Heart right ventricle (tissue), 16 donors: ENCODE data around the gene WDFY1. TPM values are rescaled to one million over a fixed set of nuclear protein-coding genes. Genes with fewer than 3 reads are reported as not detected.

Experiments used
- ATAC-seq, 8 donors: fragments of 200-7000 bp; cut with Tn5 transposase; one replicate each; pipeline ENCODE4 v1.9.1; 2020; ENCODE audit warnings: mild to moderate bottlenecking in 8 of 8, moderate library complexity in 8 of 8, moderate number of reproducible peaks in 1 of 8
- DNase-seq, 2 donors: peaks; one replicate each; pipeline ENCODE4 v3.0.0-alpha.2; 2020
- H3K27ac ChIP-seq, 10 donors: fragments of 200-600 bp; sonication (generic) in 2 of 10; one replicate each; pipeline versions ENCODE4 v1.5.0 to v1.8.0; 2020 to 2022; ENCODE audit warnings: mild to moderate bottlenecking in 3 of 10
- H3K27me3 ChIP-seq, 7 donors: fragments of 200-600 bp; one replicate each; pipeline ENCODE4 v1.8.0; 2021 to 2022; ENCODE audit warnings: mild to moderate bottlenecking in 2 of 7
- H3K36me3 ChIP-seq, 9 donors: fragments of 200-600 bp; sonication (generic) in 1 of 9; one replicate each; pipeline versions ENCODE4 v1.5.0 to v1.8.0; 2020 to 2022; ENCODE audit warnings: mild to moderate bottlenecking in 2 of 9
- H3K4me1 ChIP-seq, 9 donors: fragments of 200-600 bp; sonication (generic) in 1 of 9; one replicate each; pipeline versions ENCODE4 v1.5.0 to v1.8.0; 2020 to 2022; ENCODE audit warnings: mild to moderate bottlenecking in 4 of 9
- H3K4me3 ChIP-seq, 10 donors: fragments of 200-600 bp; sonication (generic) in 2 of 10; one replicate each; pipeline versions ENCODE4 v1.5.0 to v1.8.0; 2020 to 2022; ENCODE audit warnings: mild to moderate bottlenecking in 7 of 10, moderate library complexity in 2 of 10
- H3K9me3 ChIP-seq, 11 donors: fragments of 200-600 bp in 10 of 11; sonication (generic) in 2 of 11; one replicate each; pipeline versions ENCODE4 v1.5.0 to v1.8.0; 2013 to 2022; ENCODE audit warnings: mild to moderate bottlenecking in 2 of 11, control low read depth in 1 of 11, moderate library complexity in 1 of 11
- WGBS, 2 donors: extraction: QIAGEN DNeasy Blood & Tissue Kit; methylation state at CpG; one replicate each; pipeline ENCODE4 v1.1.7; 2013; ENCODE audit warnings: inconsistent platforms in 1 of 2; 5-methylcytosine and 5-hydroxymethylcytosine counted together
- intact Hi-C, 10 donors: fragments of 100-400 bp; cut with DNase I; formaldehyde crosslinking; loops; one replicate each; pipeline versions ENCODE4 v1.11.1 to v1.14.2; 2022
- polyA plus RNA-seq, 2 donors: library from polyadenylated mRNA; stranded (reverse); fragments of 200-250 nt; gene quantifications; one replicate each; pipeline ENCODE4 v1.2.3, GENCODE V29; 2013
- total RNA-seq, 10 donors: library from RNA; stranded (reverse); fragmentation: NEBNext Ultra II Directional in 3 of 10; extraction: Animal tissue kit (Norgen Biotek cat#: 25700) in 3 of 10; gene quantifications; one replicate each; pipeline versions ENCODE4 v1.2.1 to v1.2.4, GENCODE V29; 2021 to 2023
- TF ChIP-seq, protein P1 (sequence below), 9 donors: fragments of 200-600 bp; sonication (generic) in 2 of 9; IDR thresholded peaks; one replicate each; pipeline versions ENCODE4 v1.5.0 to v1.8.0; 2021 to 2022; ENCODE audit warnings: antibody characterized with exemption in 9 of 9, mild to moderate bottlenecking in 5 of 9, moderate library complexity in 1 of 9
- donor health status: Arrhythmogenic right ventricular cardiomyopathy.
- donor health status: ischemic (EF 13 %, LVEDD 7.1; RV severe dilation, severe dysfunction).
- donor health status: healthy with polysubstance abuse.
- donor health status: DM: no; HTN: yes; CAD: no.
- donor health status: DM: no; HTN: no; CAD: no.
- donor health status: ischemic (EF 25% LVEDD 6.9; RV normal size, moderate dysfunction).
- donor health status: ischemic (EF 25% LVEDD 5.7; RV mildly dilated, moderate dysfunction).
- donor health status: healthy.
- donor health status: DM: yes; HTN: yes; CAD: no.
- donor health status: Ischemic cardiomyopathy.
- donor health status: ischemic (EF 35%, LVEDD 5.7; RV mildly dilated, moderate dysfunction).
- donor health status: nonischemic (EF 11% LVEDD 7.7; RV severe dilation, severe dysfunction).
- donor health status: DM: yes; HTN: yes; CAD: no.
- donor health status: PGD.
- donor health status: ischemic (EF 29% LVEDD 5.4; RV normal size, mild dysfunction).
- donor health status: nonischemic (EF 23%, LVEDD 6.1; RV moderate dilation, normal function).

WDFY1 gene
- total and polyA plus RNA-seq, 12 donors: 8.1 to 25.9 (median 14.3) TPM

DNA sequence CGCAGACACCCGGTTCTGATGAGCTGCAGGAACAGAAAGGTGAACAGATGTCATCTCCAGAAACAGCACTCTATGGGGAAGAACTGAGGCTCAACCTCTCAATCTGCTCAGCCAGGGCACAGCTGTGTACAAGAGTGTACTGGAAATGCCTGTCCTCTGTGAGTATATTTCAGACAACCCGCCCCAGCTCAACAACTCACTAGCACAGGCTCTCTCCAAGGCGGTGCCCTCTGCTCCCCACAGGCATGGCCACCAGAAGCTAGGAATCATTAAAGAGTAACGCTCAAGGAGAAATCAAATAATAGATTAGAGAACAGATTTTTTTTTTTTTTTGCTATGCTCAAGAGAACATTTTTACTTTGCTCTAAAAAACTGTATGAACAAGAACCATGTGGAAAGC lies 43.8 kb downstream of the WDFY1 start:
- Histone ChIP-seq H3K27ac (no peak overlapping the region), H3K27me3 (no peaks in the 10 kb centered on the region), H3K9me3 (no peaks in the 10 kb centered on the region), H3K4me3 (no peak overlapping the region), H3K36me3 (peaks cover 0 to 96% (median 23%) of the 10 kb centered on the region in 9 donors), H3K4me1 (peaks cover 0 to 8% (median 0%) of the 10 kb centered on the region in 9 donors)
- TF ChIP-seq, protein P1, sequence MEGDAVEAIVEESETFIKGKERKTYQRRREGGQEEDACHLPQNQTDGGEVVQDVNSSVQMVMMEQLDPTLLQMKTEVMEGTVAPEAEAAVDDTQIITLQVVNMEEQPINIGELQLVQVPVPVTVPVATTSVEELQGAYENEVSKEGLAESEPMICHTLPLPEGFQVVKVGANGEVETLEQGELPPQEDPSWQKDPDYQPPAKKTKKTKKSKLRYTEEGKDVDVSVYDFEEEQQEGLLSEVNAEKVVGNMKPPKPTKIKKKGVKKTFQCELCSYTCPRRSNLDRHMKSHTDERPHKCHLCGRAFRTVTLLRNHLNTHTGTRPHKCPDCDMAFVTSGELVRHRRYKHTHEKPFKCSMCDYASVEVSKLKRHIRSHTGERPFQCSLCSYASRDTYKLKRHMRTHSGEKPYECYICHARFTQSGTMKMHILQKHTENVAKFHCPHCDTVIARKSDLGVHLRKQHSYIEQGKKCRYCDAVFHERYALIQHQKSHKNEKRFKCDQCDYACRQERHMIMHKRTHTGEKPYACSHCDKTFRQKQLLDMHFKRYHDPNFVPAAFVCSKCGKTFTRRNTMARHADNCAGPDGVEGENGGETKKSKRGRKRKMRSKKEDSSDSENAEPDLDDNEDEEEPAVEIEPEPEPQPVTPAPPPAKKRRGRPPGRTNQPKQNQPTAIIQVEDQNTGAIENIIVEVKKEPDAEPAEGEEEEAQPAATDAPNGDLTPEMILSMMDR (IDR thresholded peaks at IDR 0.05): no peak
- intact Hi-C loops: loop anchor here in 1 of 10 donors (10.0 kb wide), 1 partner anchor 53 kb away; the partner anchor contains the start of gene MRPL44
- DNase-seq: no peak
- 76 to 82% methylated on average over 5 of the region's 5 CpGs for WGBS, 2 donors
- no peak for ATAC-seq

DNA sequence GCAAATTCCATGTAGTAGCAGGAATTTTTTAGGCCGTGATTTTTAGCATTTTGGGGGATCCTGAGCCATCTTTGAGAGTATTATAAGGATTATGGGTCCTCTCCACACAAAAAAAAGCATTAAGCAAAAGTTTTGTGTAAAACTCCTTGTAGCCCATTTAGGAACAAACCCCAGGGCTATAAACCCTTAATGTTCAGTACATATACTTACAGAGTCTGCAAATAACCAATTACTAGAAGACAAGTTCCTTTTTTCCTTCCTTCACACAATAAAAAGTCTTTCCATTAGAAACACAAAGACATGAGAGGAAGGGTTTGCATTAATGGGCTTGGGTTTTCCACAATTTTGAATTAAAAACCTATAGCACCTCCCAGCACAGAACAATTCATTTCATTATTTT lies 44.6 kb downstream of the WDFY1 start:
- peaks cover 0 to 98% (median 23%) of the 10 kb centered on the region in 9 donors for H3K36me3 ChIP-seq
- H3K4me1 ChIP-seq: peaks cover 0 to 8% (median 0%) of the 10 kb centered on the region in 9 donors
- DNase-seq: no peak
- intact Hi-C loops: loop anchor here in 1 of 10 donors (10.0 kb wide), 1 partner anchor 54 kb away; the partner anchor contains the start of gene MRPL44
- no peak for ATAC-seq
- no peaks in the 10 kb centered on the region for H3K9me3 ChIP-seq
- H3K27me3 ChIP-seq: no peaks in the 10 kb centered on the region
- 89 to 91% methylated on average over 1 of the region's 1 CpG for WGBS, 2 donors
- no peak overlapping the region for H3K27ac ChIP-seq
- TF ChIP-seq, protein P1 (IDR thresholded peaks at IDR 0.05): no peak
- no peak overlapping the region for H3K4me3 ChIP-seq

DNA sequence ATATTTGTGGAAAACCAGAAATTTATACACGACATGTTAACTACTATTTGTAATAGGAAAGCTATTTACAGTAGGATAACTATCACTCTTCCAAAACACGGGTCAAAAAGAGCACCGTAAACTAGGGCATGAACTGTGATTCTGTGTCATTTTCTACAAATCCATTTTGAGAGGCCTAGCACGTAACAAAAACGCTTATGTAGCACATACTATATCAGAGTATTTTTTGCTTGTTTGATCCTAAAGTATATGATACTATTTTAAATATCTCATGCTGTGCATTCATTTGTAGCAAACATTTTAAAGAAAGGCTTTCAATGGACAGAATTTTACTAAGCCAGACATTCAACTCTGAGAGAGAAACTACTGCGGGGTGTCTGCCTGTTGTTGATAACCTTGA lies 45.1 kb downstream of the WDFY1 start:
- intact Hi-C loops: loop anchor here in 1 of 10 donors (10.0 kb wide), 1 partner anchor 55 kb away; the partner anchor contains the start of gene MRPL44
- WGBS, 2 donors: 94 to 98% methylated on average over 6 of the region's 6 CpGs
- ATAC-seq (no peak), DNase-seq (no peak)
- Histone ChIP-seq H3K4me3 (no peak overlapping the region), H3K27me3 (no peaks in the 10 kb centered on the region), H3K27ac (no peak overlapping the region), H3K9me3 (no peaks in the 10 kb centered on the region), H3K4me1 (peaks cover 0 to 8% (median 0%) of the 10 kb centered on the region in 9 donors), H3K36me3 (peaks cover 0 to 98% (median 27%) of the 10 kb centered on the region in 9 donors)
- TF ChIP-seq, protein P1 (IDR thresholded peaks at IDR 0.05): no peak

DNA sequence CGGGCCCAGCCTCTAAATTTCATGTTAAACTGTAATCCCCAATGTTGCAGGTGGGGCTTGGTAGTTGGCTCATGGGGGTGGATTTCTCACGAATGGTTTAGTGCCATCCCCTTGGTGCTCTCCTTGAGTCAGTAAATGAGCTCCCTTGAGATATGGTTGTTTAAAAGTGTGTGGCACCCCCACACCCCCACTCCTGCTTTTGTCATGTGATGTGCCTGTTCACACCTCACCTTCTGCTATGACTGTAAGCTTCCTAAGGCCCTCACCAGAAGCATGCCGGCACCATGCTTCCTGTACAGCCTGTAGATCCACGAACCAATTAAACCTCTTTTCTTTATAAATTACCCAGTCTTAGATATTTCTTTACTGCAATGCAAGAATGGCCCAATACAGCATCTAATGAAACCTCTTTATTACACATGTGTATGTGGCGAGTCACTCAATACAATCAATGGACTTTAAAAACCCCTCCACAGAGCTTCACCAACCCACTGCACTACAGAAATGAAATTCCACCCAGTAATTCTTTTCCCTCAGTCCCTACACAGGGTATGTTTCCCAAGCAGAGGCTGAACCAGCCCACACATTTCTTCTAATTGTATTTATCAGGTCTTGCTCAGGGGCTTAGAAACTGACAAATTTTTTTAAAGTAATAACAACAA lies 47.3 kb downstream of the WDFY1 start:
- Histone ChIP-seq H3K27me3 (no peaks in the 10 kb centered on the region), H3K4me1 (peaks cover 0 to 8% (median 0%) of the 10 kb centered on the region in 9 donors), H3K27ac (no peak overlapping the region), H3K9me3 (no peaks in the 10 kb centered on the region), H3K36me3 (peaks cover 0 to 100% (median 39%) of the 10 kb centered on the region in 9 donors), H3K4me3 (no peak overlapping the region)
- ATAC-seq (no peak), DNase-seq (no peak)
- TF ChIP-seq, protein P1 (IDR thresholded peaks at IDR 0.05): no peak
- WGBS, 2 donors: 96% methylated on average over 5 of the region's 5 CpGs
- intact Hi-C loops: no loop called here
